GM12872 (cell line): ENCODE results near the gene LLGL2.

Source experiments
- TF ChIP-seq, protein P1 (sequence below): IDR thresholded peaks from 3 replicates; pipeline ENCODE4 v1.5.1; 2011; ENCODE audit warnings: low read depth, mild to moderate bottlenecking, low read length, moderate library complexity; ENCODE audit not compliant: insufficient read depth

Gene LLGL2

GRCh38 chr17:75566834-75567233 lies 41.3 kb downstream of the LLGL2 start:
- TF ChIP-seq, protein P1, sequence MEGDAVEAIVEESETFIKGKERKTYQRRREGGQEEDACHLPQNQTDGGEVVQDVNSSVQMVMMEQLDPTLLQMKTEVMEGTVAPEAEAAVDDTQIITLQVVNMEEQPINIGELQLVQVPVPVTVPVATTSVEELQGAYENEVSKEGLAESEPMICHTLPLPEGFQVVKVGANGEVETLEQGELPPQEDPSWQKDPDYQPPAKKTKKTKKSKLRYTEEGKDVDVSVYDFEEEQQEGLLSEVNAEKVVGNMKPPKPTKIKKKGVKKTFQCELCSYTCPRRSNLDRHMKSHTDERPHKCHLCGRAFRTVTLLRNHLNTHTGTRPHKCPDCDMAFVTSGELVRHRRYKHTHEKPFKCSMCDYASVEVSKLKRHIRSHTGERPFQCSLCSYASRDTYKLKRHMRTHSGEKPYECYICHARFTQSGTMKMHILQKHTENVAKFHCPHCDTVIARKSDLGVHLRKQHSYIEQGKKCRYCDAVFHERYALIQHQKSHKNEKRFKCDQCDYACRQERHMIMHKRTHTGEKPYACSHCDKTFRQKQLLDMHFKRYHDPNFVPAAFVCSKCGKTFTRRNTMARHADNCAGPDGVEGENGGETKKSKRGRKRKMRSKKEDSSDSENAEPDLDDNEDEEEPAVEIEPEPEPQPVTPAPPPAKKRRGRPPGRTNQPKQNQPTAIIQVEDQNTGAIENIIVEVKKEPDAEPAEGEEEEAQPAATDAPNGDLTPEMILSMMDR, result no peak

GRCh38 chr17:75568412-75569255 lies 43.1 kb downstream of the LLGL2 start:
- TF ChIP-seq, protein P1, result no peak

DNA sequence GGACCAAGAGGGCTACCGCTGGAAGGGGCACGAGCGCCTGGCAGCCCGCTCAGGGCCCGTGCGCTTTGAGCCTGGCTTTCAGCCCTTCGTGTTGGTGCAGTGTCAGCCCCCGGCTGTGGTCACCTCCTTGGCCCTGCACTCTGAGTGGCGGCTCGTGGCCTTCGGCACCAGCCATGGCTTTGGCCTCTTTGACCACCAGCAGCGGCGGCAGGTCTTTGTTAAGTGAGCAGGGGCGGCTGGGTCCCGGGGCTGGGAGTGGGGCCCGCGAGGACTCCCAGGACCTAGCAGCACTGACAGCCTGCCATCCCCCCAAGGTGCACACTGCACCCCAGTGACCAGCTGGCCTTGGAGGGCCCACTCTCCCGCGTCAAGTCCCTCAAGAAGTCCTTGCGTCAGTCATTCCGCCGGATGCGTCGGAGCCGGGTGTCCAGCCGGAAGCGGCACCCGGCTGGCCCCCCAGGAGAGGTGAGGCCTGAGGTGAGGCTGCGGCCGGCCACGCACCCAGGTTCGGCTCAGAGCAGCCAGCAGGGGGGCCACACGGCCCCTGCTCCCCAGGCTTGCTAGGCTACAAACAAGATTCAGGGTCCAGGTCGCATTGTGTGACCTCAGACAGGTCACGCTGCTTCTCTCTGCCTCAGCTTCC lies 44.7 kb downstream of the LLGL2 start:
- TF ChIP-seq, protein P1, result no peak

GRCh38 chr17:75570772-75571171 lies 45.3 kb downstream of the LLGL2 start:
- TF ChIP-seq, protein P1, result no peak

- TF ChIP-seq, protein P1, result no peak
Observed at GRCh38 chr17:75571197-75571884, 45.8 kb downstream of the LLGL2 start.

DNA sequence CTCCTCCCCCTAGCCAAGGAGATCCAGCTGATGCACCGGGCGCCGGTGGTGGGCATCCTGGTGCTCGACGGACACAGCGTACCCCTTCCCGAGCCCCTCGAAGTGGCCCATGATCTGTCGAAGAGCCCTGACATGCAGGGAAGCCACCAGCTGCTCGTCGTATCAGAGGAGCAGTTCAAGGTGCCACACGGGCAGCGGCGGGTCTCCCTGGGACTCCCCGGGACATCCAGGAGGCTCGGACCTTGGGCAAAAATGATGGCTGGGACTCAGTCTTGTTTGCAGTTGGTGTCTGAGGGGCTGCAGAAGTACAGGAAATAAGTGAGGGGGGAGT lies 46.4 kb downstream of the LLGL2 start:
- TF ChIP-seq, protein P1, result no peak

- TF ChIP-seq, protein P1, result no peak
Observed at GRCh38 chr17:75572713-75573539, 47.4 kb downstream of the LLGL2 start.
